Measurements from ENCODE around the gene FIGN. TPM values are rescaled to one million over a fixed set of nuclear protein-coding genes. Genes with fewer than 3 reads are reported as not detected.

The FIGN gene
- polyA plus RNA-seq, 4 donors = 8.9 to 12.3 (median 10.0) TPM

- no peak for DNase-seq (ENCODE audit: low read depth in 4 of 4, low spot score in 3 of 4)
Measured at GRCh38 chr2:163667064-163667887, 68.5 kb downstream of the FIGN start.

GRCh38 chr2:163665817-163666216 lies 70.0 kb downstream of the FIGN start:
- DNase-seq (ENCODE audit: low read depth in 4 of 4, low spot score in 3 of 4) = no peak

GRCh38 chr2:163665051-163665450 lies 70.8 kb downstream of the FIGN start:
- no peak for DNase-seq (ENCODE audit: low read depth in 4 of 4, low spot score in 3 of 4)

DNA sequence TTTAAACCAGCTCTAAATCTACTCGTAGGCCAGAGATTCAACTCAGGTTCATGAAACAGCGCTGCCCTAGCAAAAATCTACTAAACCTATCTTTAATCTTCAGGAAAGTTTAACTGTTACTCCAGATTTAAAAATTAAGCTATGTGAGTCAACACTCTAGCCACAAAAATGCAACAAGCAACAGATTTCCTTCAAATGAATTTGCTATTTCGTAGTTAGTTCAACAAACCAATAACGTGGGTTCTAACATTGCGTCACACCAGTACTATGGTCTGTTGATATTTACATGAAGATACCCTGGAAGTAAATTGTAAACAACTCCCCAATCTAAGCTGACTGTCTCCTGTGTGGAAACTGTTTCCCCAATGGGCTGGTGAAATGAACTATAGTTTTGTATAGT lies 71.2 kb downstream of the FIGN start:
- no peak for DNase-seq (ENCODE audit: low read depth in 4 of 4, low spot score in 3 of 4)

- DNase-seq (ENCODE audit: low read depth in 4 of 4, low spot score in 3 of 4) = no peak
Measured at GRCh38 chr2:163662141-163662780, 73.5 kb downstream of the FIGN start.

GRCh38 chr2:163659224-163659623 lies 76.6 kb downstream of the FIGN start:
- DNase-seq (ENCODE audit: low read depth in 4 of 4, low spot score in 3 of 4) = no peak

GRCh38 chr2:163658556-163658955 lies 77.3 kb downstream of the FIGN start:
- no peak for DNase-seq (ENCODE audit: low read depth in 4 of 4, low spot score in 3 of 4)

- no peak for DNase-seq (ENCODE audit: low read depth in 4 of 4, low spot score in 3 of 4)
Measured at GRCh38 chr2:163657281-163657656, 78.5 kb downstream of the FIGN start.

- DNase-seq (ENCODE audit: low read depth in 4 of 4, low spot score in 3 of 4) = no peak
Measured at GRCh38 chr2:163656622-163657280, 79.1 kb downstream of the FIGN start.

- no peak for DNase-seq (ENCODE audit: low read depth in 4 of 4, low spot score in 3 of 4)
Measured at GRCh38 chr2:163655667-163656066, 80.1 kb downstream of the FIGN start.

DNA sequence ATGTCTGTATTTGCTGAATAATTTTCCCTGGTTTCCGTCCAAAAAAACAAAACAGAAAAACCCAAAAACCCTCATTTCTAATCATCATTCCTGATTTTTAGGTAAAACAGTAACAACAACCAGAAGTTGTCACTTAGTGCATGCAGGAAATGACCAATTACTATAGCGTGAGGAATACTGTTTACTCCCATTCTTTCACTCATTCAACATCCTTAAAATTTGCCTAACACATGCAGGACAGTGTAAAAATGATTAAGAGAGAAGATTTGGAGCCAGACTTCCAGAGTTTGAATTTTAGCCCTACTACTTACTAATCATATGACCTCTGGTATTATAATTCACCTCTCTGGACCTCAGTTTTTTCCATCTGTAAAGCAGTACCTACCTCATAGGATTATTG lies 83.1 kb downstream of the FIGN start:
- DNase-seq (ENCODE audit: low read depth in 4 of 4, low spot score in 3 of 4) = no peak

- no peak for DNase-seq (ENCODE audit: low read depth in 4 of 4, low spot score in 3 of 4)
Measured at GRCh38 chr2:163649080-163649479, 86.7 kb downstream of the FIGN start.

DNA sequence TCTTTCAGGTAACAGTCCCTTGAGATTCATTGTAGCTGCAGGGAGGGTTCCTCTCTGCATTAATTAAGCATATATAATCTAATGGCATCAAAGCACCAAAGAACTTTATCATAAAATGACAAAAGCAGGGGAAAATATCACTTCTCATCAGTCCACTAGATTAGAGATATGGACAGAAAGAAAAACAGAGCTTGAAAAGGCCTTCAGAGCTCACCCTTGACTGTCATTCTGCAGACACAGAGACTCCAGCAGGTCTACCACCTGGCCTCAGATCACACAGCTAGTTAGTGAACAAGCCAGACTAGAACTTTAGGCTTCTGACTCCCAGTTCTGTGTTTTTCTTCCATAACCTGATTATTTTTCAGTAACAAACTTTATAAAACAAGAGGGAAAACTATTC lies 88.5 kb downstream of the FIGN start:
- no peak for DNase-seq (ENCODE audit: low read depth in 4 of 4, low spot score in 3 of 4)

DNA sequence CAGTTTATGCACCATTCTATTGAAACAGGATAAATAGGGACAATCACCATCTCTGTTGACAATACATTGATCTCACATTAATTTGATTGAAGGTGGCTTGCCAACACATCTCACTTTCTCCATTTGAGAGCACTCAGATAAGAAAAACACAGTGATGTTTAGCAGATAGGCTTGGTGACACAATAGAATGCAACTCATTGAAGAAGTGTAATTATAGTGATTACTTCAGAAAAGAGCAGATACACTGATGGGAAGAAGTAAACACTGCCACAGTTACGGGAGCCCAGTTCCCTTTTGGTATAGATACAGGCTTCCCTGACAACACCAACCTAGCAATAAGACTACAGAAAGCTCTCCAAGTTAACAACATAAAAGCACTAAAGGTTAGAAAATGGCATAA lies 89.1 kb downstream of the FIGN start:
- no peak for DNase-seq (ENCODE audit: low read depth in 4 of 4, low spot score in 3 of 4)

DNA sequence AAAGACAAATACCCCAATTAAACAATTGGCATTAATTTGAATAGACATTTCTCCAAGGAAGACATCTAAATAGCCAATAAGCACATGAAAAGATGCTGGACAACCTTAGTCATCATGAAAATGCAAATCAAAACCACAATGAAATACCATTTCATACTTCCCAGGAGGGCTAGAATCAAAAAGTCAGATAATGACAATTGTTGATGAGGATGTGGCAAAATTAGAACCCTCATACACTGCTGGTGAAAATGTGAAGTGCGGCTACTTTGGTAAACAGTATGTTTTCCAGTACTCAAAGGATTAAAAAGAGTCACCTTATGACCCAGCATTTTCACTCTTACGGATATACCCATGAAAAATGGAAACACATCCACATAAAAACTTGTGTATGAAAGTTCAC lies 91.6 kb downstream of the FIGN start:
- DNase-seq (ENCODE audit: low read depth in 4 of 4, low spot score in 3 of 4) = no peak

- no peak for DNase-seq (ENCODE audit: low read depth in 4 of 4, low spot score in 3 of 4)
Measured at GRCh38 chr2:163641986-163642385, 93.8 kb downstream of the FIGN start.

DNA sequence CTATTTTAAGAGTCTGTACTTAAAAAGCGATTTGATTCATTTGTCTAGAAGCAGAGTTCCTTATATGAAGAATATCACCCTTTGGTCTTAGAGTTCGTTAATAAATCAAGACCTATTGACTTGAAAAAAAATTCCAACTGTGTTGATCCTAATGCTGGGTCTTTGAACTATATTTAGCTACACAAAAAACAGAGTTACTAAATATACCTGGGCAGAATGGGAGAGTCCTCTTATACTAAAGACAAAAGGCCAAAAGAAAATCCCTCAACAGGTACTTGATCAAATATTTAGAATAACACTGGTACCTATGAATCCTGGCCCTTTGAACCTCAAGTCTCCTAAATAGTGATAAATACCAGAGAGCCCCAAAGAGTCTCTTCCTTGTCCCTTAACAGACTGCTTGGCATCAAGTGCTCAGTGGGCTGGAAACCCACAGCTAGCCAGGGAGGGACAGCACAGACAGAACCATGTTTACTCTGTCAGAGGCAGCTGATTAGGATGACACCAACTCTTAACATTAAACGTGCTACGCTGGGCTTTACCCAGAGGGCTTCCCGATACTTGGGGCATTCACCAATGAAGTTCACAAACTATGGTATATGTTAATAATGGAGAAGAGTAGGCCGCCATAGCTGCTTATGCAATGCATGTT lies 95.1 kb downstream of the FIGN start:
- no peak for DNase-seq (ENCODE audit: low read depth in 4 of 4, low spot score in 3 of 4)

GRCh38 chr2:163637871-163638270 lies 97.9 kb downstream of the FIGN start:
- DNase-seq (ENCODE audit: low read depth in 4 of 4, low spot score in 3 of 4) = no peak

DNA sequence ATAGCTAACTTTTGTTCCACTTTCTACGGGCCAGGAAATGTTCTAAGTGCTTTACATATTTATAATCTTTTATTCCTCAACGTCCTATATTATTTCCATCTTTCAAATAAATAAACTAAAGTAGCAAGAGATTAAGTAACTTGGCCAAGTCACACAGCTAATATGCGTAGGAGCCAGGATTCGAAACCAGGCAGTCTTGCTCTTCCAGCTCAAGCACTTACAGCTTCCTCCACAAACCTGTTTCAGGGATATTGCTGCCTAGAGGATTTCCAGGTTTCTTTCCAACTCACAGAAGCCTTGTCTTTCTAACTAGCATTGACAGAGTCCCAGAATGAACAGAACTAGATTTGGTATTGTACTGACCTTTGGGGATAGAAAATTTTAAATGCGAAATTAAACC lies 102.5 kb downstream of the FIGN start:
- no peak for DNase-seq (ENCODE audit: low read depth in 4 of 4, low spot score in 3 of 4)

DNA sequence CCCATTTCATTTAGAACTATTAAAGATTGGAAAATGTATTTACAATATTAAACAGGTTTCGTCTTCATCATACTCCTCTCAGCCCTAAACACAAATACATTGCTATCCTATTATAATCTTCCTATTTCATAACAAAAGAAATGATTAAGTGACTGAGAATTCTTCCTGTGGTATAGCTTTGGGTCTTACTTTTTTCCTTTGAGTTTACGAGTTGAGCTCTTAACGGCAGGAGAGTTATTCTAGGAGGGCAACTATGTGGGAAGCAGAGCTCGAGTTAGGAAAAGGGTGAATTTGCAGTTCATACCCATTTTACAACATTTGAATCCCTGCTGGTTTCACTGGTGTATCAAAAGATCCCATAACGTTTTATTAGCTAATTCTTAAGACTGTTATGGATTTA lies 105.0 kb downstream of the FIGN start:
- DNase-seq (ENCODE audit: low read depth in 4 of 4, low spot score in 3 of 4) = no peak

DNA sequence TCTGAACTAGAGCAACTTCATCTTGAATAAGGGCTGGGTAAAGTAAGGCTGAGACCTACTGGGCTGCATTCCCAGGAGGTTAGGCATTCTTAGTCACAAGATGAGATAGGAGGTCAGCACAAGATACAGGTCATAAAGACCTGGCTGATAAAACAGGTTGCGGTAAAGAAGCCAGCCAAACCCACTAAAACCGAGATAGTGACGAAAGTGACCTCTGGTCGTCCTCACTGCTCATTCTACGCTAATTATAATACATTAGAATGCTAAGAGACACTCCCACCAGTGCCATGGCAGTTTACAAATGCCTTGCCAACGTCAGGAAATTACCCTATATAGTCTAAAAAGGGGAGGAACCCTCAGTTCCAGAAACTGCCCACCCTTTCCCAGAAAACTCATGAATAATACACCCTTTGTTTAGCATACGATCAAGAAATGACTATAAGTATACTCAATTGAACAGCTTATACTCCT lies 109.1 kb downstream of the FIGN start:
- DNase-seq (ENCODE audit: low read depth in 4 of 4, low spot score in 3 of 4) = no peak

All from right renal pelvis (tissue), 4 donors.